Measurements from ENCODE around the gene DIAPH2. TPM values are rescaled to one million over a fixed set of nuclear protein-coding genes. Genes with fewer than 3 reads are reported as not detected.

Gene DIAPH2
- total RNA-seq, 2 experiments from 2014 or later, result 10.0 to 10.6 TPM

GRCh38 chrX:97471071-97471470 is 786.4 kb downstream of the DIAPH2 start:
- Mint-ChIP-seq H3K4me3 (no peak overlapping the region), H3K9me3 (no peaks in the 10 kb centered on the region), H3K4me1 (ENCODE audit: low read depth) (no peaks in the 10 kb centered on the region), H3K27me3 (no peaks in the 10 kb centered on the region), H3K36me3 (no peaks in the 10 kb centered on the region), H3K27ac (no peak overlapping the region)
- POLR2A ChIA-PET, result no interaction called here
- CTCF ChIA-PET, result no interaction called here
- no peak for DNase-seq
- intact Hi-C loops (cut with micrococcal nuclease), result no loop called here

GRCh38 chrX:97474933-97475332 is 790.3 kb downstream of the DIAPH2 start:
- DNase-seq, result no peak
- intact Hi-C loops (cut with micrococcal nuclease), result no loop called here
- ChIA-PET CTCF (no interaction called here), POLR2A (no interaction called here)
- Mint-ChIP-seq H3K27me3 (no peaks in the 10 kb centered on the region), H3K9me3 (no peaks in the 10 kb centered on the region), H3K27ac (no peak overlapping the region), H3K4me1 (ENCODE audit: low read depth) (no peaks in the 10 kb centered on the region), H3K36me3 (no peaks in the 10 kb centered on the region), H3K4me3 (no peak overlapping the region)

- H3K27ac Mint-ChIP-seq, result no peak overlapping the region
- H3K4me3 Mint-ChIP-seq, result no peak overlapping the region
- POLR2A ChIA-PET, result no interaction called here
- intact Hi-C loops (cut with micrococcal nuclease), result no loop called here
- H3K9me3 Mint-ChIP-seq, result no peaks in the 10 kb centered on the region
- DNase-seq, result no peak
- H3K4me1 Mint-ChIP-seq (ENCODE audit: low read depth), result no peaks in the 10 kb centered on the region
- no peaks in the 10 kb centered on the region for H3K27me3 Mint-ChIP-seq
- no peaks in the 10 kb centered on the region for H3K36me3 Mint-ChIP-seq
- CTCF ChIA-PET, result no interaction called here
Observed at GRCh38 chrX:97479106-97479890, 794.7 kb downstream of the DIAPH2 start.

GRCh38 chrX:97481228-97481627 is 796.6 kb downstream of the DIAPH2 start:
- Mint-ChIP-seq H3K27ac (no peak overlapping the region), H3K27me3 (no peaks in the 10 kb centered on the region), H3K4me1 (ENCODE audit: low read depth) (no peaks in the 10 kb centered on the region), H3K36me3 (no peaks in the 10 kb centered on the region), H3K9me3 (no peaks in the 10 kb centered on the region), H3K4me3 (no peak overlapping the region)
- ChIA-PET CTCF (no interaction called here), POLR2A (no interaction called here)
- no peak for DNase-seq
- intact Hi-C loops (cut with micrococcal nuclease), result no loop called here

GRCh38 chrX:97482666-97483300 is 798.1 kb downstream of the DIAPH2 start:
- DNase-seq, result no peak
- Mint-ChIP-seq H3K9me3 (no peaks in the 10 kb centered on the region), H3K27ac (no peak overlapping the region), H3K27me3 (no peaks in the 10 kb centered on the region), H3K36me3 (no peaks in the 10 kb centered on the region), H3K4me3 (no peak overlapping the region), H3K4me1 (ENCODE audit: low read depth) (no peaks in the 10 kb centered on the region)
- intact Hi-C loops (cut with micrococcal nuclease), result no loop called here
- POLR2A ChIA-PET, result no interaction called here
- CTCF ChIA-PET, result no interaction called here

GRCh38 chrX:97490656-97491055 is 806.0 kb downstream of the DIAPH2 start:
- intact Hi-C loops (cut with micrococcal nuclease), result loop anchor here (10.0 kb wide), 1 partner anchor 86 kb away; no protein-coding TSS in a partner anchor
- Mint-ChIP-seq H3K9me3 (peaks cover 2% of the 10 kb centered on the region), H3K4me3 (no peak overlapping the region), H3K27ac (no peak overlapping the region), H3K4me1 (ENCODE audit: low read depth) (no peaks in the 10 kb centered on the region), H3K27me3 (no peaks in the 10 kb centered on the region), H3K36me3 (peaks cover 7% of the 10 kb centered on the region)
- POLR2A ChIA-PET, result no interaction called here
- DNase-seq, result no peak
- CTCF ChIA-PET, result no interaction called here

- intact Hi-C loops (cut with micrococcal nuclease), result loop anchor here (10.0 kb wide), 1 partner anchor 90 kb away; no protein-coding TSS in a partner anchor
- DNase-seq, result no peak
- Mint-ChIP-seq H3K9me3 (peaks cover 2% of the 10 kb centered on the region), H3K4me1 (ENCODE audit: low read depth) (no peaks in the 10 kb centered on the region), H3K4me3 (no peak overlapping the region), H3K27ac (no peak overlapping the region), H3K27me3 (no peaks in the 10 kb centered on the region), H3K36me3 (peaks cover 7% of the 10 kb centered on the region)
- ChIA-PET CTCF (no interaction called here), POLR2A (no interaction called here)
Observed at GRCh38 chrX:97494756-97495372, 810.2 kb downstream of the DIAPH2 start.

GRCh38 chrX:97498093-97498492 is 813.5 kb downstream of the DIAPH2 start:
- ChIA-PET POLR2A (no interaction called here), CTCF (no interaction called here)
- Mint-ChIP-seq H3K36me3 (no peaks in the 10 kb centered on the region), H3K4me1 (ENCODE audit: low read depth) (no peaks in the 10 kb centered on the region), H3K27ac (no peak overlapping the region), H3K4me3 (no peak overlapping the region), H3K9me3 (no peaks in the 10 kb centered on the region), H3K27me3 (no peaks in the 10 kb centered on the region)
- intact Hi-C loops (cut with micrococcal nuclease), result loop anchor here (10.0 kb wide), 1 partner anchor 93 kb away; no protein-coding TSS in a partner anchor
- DNase-seq, result no peak

GRCh38 chrX:97504431-97504830 is 819.8 kb downstream of the DIAPH2 start:
- DNase-seq, result no peak
- POLR2A ChIA-PET, result no interaction called here
- intact Hi-C loops (cut with micrococcal nuclease), result no loop called here
- no peaks in the 10 kb centered on the region for H3K36me3 Mint-ChIP-seq
- H3K4me1 Mint-ChIP-seq (ENCODE audit: low read depth), result no peaks in the 10 kb centered on the region
- no peak overlapping the region for H3K27ac Mint-ChIP-seq
- CTCF ChIA-PET, result no interaction called here
- H3K27me3 Mint-ChIP-seq, result no peaks in the 10 kb centered on the region
- H3K4me3 Mint-ChIP-seq, result no peak overlapping the region
- no peaks in the 10 kb centered on the region for H3K9me3 Mint-ChIP-seq

- intact Hi-C loops (cut with micrococcal nuclease), result no loop called here
- POLR2A ChIA-PET, result no interaction called here
- Mint-ChIP-seq H3K9me3 (no peaks in the 10 kb centered on the region), H3K36me3 (no peaks in the 10 kb centered on the region), H3K27me3 (no peaks in the 10 kb centered on the region), H3K27ac (no peak overlapping the region), H3K4me1 (ENCODE audit: low read depth) (no peaks in the 10 kb centered on the region), H3K4me3 (no peak overlapping the region)
- DNase-seq, result no peak
- CTCF ChIA-PET, result no interaction called here
Observed at GRCh38 chrX:97517763-97518162, 833.1 kb downstream of the DIAPH2 start.

- Mint-ChIP-seq H3K4me3 (no peak overlapping the region), H3K9me3 (no peaks in the 10 kb centered on the region), H3K27ac (no peak overlapping the region), H3K4me1 (ENCODE audit: low read depth) (no peaks in the 10 kb centered on the region), H3K36me3 (peaks cover 6% of the 10 kb centered on the region), H3K27me3 (no peaks in the 10 kb centered on the region)
- no peak for DNase-seq
- ChIA-PET CTCF (no interaction called here), POLR2A (no interaction called here)
- intact Hi-C loops (cut with micrococcal nuclease), result no loop called here
Observed at GRCh38 chrX:97522307-97522706, 837.7 kb downstream of the DIAPH2 start.

- no peak for DNase-seq
- intact Hi-C loops (cut with micrococcal nuclease), result no loop called here
- POLR2A ChIA-PET, result no interaction called here
- CTCF ChIA-PET, result no interaction called here
- H3K36me3 Mint-ChIP-seq, result peaks cover 14% of the 10 kb centered on the region
- H3K27me3 Mint-ChIP-seq, result no peaks in the 10 kb centered on the region
- H3K9me3 Mint-ChIP-seq, result peaks cover 6% of the 10 kb centered on the region
- H3K4me1 Mint-ChIP-seq (ENCODE audit: low read depth), result no peaks in the 10 kb centered on the region
- H3K27ac Mint-ChIP-seq, result no peak overlapping the region
- H3K4me3 Mint-ChIP-seq, result no peak overlapping the region
Observed at GRCh38 chrX:97524340-97524739, 839.7 kb downstream of the DIAPH2 start.

GRCh38 chrX:97524997-97525396 is 840.4 kb downstream of the DIAPH2 start:
- POLR2A ChIA-PET, result no interaction called here

More at GRCh38 chrX:97524997-97525396, 840.4 kb downstream of the DIAPH2 start:
- no peaks in the 10 kb centered on the region for H3K4me1 Mint-ChIP-seq (ENCODE audit: low read depth)
- no peaks in the 10 kb centered on the region for H3K27me3 Mint-ChIP-seq
- CTCF ChIA-PET, result no interaction called here
- H3K4me3 Mint-ChIP-seq, result no peak overlapping the region
- H3K9me3 Mint-ChIP-seq, result peaks cover 12% of the 10 kb centered on the region
- no peak for DNase-seq
- H3K36me3 Mint-ChIP-seq, result peaks cover 14% of the 10 kb centered on the region
- no peak overlapping the region for H3K27ac Mint-ChIP-seq
- intact Hi-C loops (cut with micrococcal nuclease), result no loop called here

All from activated CD4-positive, alpha-beta memory T cell treated with anti-CD3 and anti-CD28 coated beads for 36 hours (primary cell).